Omental fat pad (tissue), 4 donors: ENCODE results near the gene MINK1. TPM values are rescaled to one million over a fixed set of nuclear protein-coding genes. Genes with fewer than 3 reads are reported as not detected.
"Not testable (repeated sequence)": the region's sequence is repeated elsewhere in the genome, so short reads cannot be mapped to it uniquely, and the experiment has no call there.

Source experiments
- ATAC-seq: fragments of 150-250 bp; one replicate; pipeline ENCODE4 v1.9.1; 2016; ENCODE audit warnings: mild to moderate bottlenecking, moderate library complexity; ENCODE audit not compliant: low FRiP score
- DNase-seq: peaks from one replicate; pipeline ENCODE4 v3.0.0-alpha.2; 2019; ENCODE audit warnings: low spot score
- CTCF ChIP-seq, 3 donors: fragments of 450-650 bp; IDR thresholded peaks; one replicate each; pipeline ENCODE4 v1.5.1; 2016 to 2017; ENCODE audit warnings: antibody characterized with exemption in 3 of 3, mild to moderate bottlenecking in 3 of 3, moderate library complexity in 2 of 3
- total RNA-seq, 4 donors: library from RNA; depleted of rRNA; stranded (reverse); fragments of >200 nt; gene quantifications; one replicate each; pipeline ENCODE4 v1.1.0, GENCODE V29; 2016

The MINK1 gene
- total RNA-seq, 4 donors from 2014 or later = 24.4 to 57.8 (median 31.9) TPM

GRCh38 chr17:4900231-4901107, 67.3 kb downstream of the MINK1 start:
- no peak for TF ChIP-seq CTCF (IDR thresholded peaks at IDR 0.05)
- ATAC-seq = no peak
- no peak for DNase-seq

- ATAC-seq = no peak
- DNase-seq = no peak
- no peak for TF ChIP-seq CTCF (IDR thresholded peaks at IDR 0.05)
These were observed 68.0 kb downstream of the MINK1 start for GRCh38 chr17:4901108-4901647.

- ATAC-seq (no peak), DNase-seq (no peak)
- TF ChIP-seq CTCF (IDR thresholded peaks at IDR 0.05) = no peak
These were observed 68.7 kb downstream of the MINK1 start for GRCh38 chr17:4901648-4902344.

GRCh38 chr17:4902540-4902939, 69.4 kb downstream of the MINK1 start:
- no peak for DNase-seq
- no peak for ATAC-seq

GRCh38 chr17:4903051-4903818, 70.1 kb downstream of the MINK1 start, which contains the start of gene CHRNE:
Gene CHRNE, minus strand, starts transcription at chr17:4903098. Its CDS starts 35 bp downstream, at chr17:4903063.
- ATAC-seq = no peak
- peak; percentile 88 for DNase-seq
- peak in 2 of 3 donors; percentile 21 to 40 for TF ChIP-seq CTCF (IDR thresholded peaks at IDR 0.05)

More at GRCh38 chr17:4902540-4902939, 69.4 kb downstream of the MINK1 start:
- no peak for TF ChIP-seq CTCF (IDR thresholded peaks at IDR 0.05)

- not testable (repeated sequence) for ATAC-seq, DNase-seq
These were observed 73.5 kb downstream of the MINK1 start for GRCh38 chr17:4906642-4907041.

- ATAC-seq = no peak
- TF ChIP-seq CTCF (IDR thresholded peaks at IDR 0.05) = no peak
- no peak for DNase-seq
These were observed 75.2 kb downstream of the MINK1 start for GRCh38 chr17:4908301-4908700.
